A549 (cell line): ENCODE results near the gene RPL18. TPM values are rescaled to one million over a fixed set of nuclear protein-coding genes. Genes with fewer than 3 reads are reported as not detected.

Experiments used
- ATAC-seq, 2 experiments: fragments of 200-7000 bp in 1 of 2; fragments of >200 bp in 1 of 2; cut with Nextera tagmentation in 1 of 2; cut with Tn5 transposase in 1 of 2; 3 replicates each; pipeline versions ENCODE4 v1.8.0 to v1.9.1; 2018 to 2020; ENCODE audit warnings: mild to moderate bottlenecking in 1 of 2, moderate library complexity in 1 of 2
- CTCF ChIA-PET: fragments of 300-600 bp; sonication (Branson Sonifier 250); formaldehyde crosslinking; extraction: SDS; loops from one replicate; lab custom pipeline; 2021; ENCODE audit warnings: antibody characterized with exemption, inconsistent platforms; lab: Yijun Ruan, JAX
- POLR2A ChIA-PET: fragments of 350-600 bp; formaldehyde crosslinking; extraction: SDS; loops from one replicate; lab custom pipeline; 2021; ENCODE audit warnings: antibody characterized with exemption, inconsistent platforms; lab: Yijun Ruan, JAX
- DNase-seq, 2 experiments: peaks; one replicate each; pipeline versions ENCODE4 v3.0.0 to v3.0.0-alpha.2; 2011 to 2016; ENCODE audit warnings: low read depth in 1 of 2, low spot score in 1 of 2
- FAIRE-seq: peaks from 2 replicates; lab custom pipeline; 2011; peaks lifted over from hg19 to GRCh38; lab: Jason Lieb, UNC
- H3K27ac ChIP-seq, 2 experiments: fragments of >200 bp; sonication (Bioruptor Twin); formaldehyde crosslinking; 3 replicates each; pipeline ENCODE4 v1.5.1; 2016 to 2017
- H3K4me1 ChIP-seq: fragments of >200 bp; sonication (Bioruptor Twin); formaldehyde crosslinking; 3 replicates; pipeline ENCODE4 v1.6.1; 2016
- H3K4me2 ChIP-seq: fragments of >200 bp; sonication (Bioruptor Twin); formaldehyde crosslinking; 3 replicates; pipeline ENCODE4 v1.6.1; 2016
- H3K4me3 ChIP-seq: fragments of >200 bp; sonication (Bioruptor Twin); formaldehyde crosslinking; 3 replicates; pipeline ENCODE4 v1.5.1; 2016
- H3K9me3 ChIP-seq: fragments of >200 bp; sonication (Bioruptor Twin); formaldehyde crosslinking; 3 replicates; pipeline ENCODE4 v1.6.1; 2016
- CEBPB ChIP-seq, 2 experiments: fragments of >200 bp in 1 of 2; sonication (Bioruptor Twin) in 1 of 2; formaldehyde crosslinking in 1 of 2; IDR thresholded peaks; 2 replicates each; pipeline ENCODE4 v1.6.1; 2012 to 2016
- HDAC2 ChIP-seq: fragments of 200-600 bp; sonication (generic); IDR thresholded peaks from 2 replicates; pipeline ENCODE4 v1.6.1; 2016
- HOXA7 ChIP-seq: fragments of 250-450 bp; sonication (Bioruptor Pico); IDR thresholded peaks from 2 replicates; pipeline ENCODE4 v1.5.0; 2020; ENCODE audit warnings: mild to moderate bottlenecking, moderate library complexity
- HOXB13 ChIP-seq: fragments of 250-450 bp; sonication (Bioruptor Pico); IDR thresholded peaks from 2 replicates; pipeline ENCODE4 v1.5.0; 2020; ENCODE audit warnings: low read depth, mild to moderate bottlenecking, moderate library complexity
- JUN ChIP-seq, 2 experiments: fragments of >200 bp; sonication (Bioruptor Twin); formaldehyde crosslinking; IDR thresholded peaks; 2 replicates in 1 of 2; 3 replicates in 1 of 2; pipeline ENCODE4 v1.6.1; 2016 to 2017
- JUNB ChIP-seq: fragments of >200 bp; sonication (Bioruptor Twin); formaldehyde crosslinking; IDR thresholded peaks from 2 replicates; pipeline ENCODE4 v1.6.1; 2016
- KDM5A ChIP-seq: fragments of 200-600 bp; sonication (generic); IDR thresholded peaks from 2 replicates; pipeline ENCODE4 v1.6.1; 2016; ENCODE audit warnings: antibody characterized with exemption, mild to moderate bottlenecking
- MYC ChIP-seq: IDR thresholded peaks from 2 replicates; pipeline ENCODE4 v1.6.1; 2012; ENCODE audit warnings: mild to moderate bottlenecking, inconsistent platforms, low read length, improper control_type of control experiment, borderline replicate concordance
- RAD21 ChIP-seq, 2 experiments: fragments of >200 bp in 1 of 2; sonication (Bioruptor Twin) in 1 of 2; formaldehyde crosslinking in 1 of 2; IDR thresholded peaks in 1 of 2; conservative IDR thresholded peaks in 1 of 2; 2 replicates in 1 of 2; 3 replicates in 1 of 2; pipeline ENCODE4 v1.6.1; 2012 to 2018; ENCODE audit warnings: inconsistent platforms in 1 of 2
- RFX5 ChIP-seq: fragments of 450-650 bp; IDR thresholded peaks from 2 replicates; pipeline ENCODE4 v1.7.1; 2014; ENCODE audit warnings: antibody characterized with exemption, mild to moderate bottlenecking, moderate library complexity
- RNF2 ChIP-seq: fragments of 200-600 bp; sonication (generic); IDR thresholded peaks from 2 replicates; pipeline ENCODE4 v1.6.1; 2016; ENCODE audit warnings: low read depth, mild to moderate bottlenecking, antibody characterized with exemption, moderate library complexity, borderline replicate concordance
- SMC3 ChIP-seq: fragments of >200 bp; sonication (Bioruptor Twin); formaldehyde crosslinking; IDR thresholded peaks from 3 replicates; pipeline ENCODE4 v1.6.1; 2018; ENCODE audit warnings: inconsistent platforms
- SREBF2 ChIP-seq: fragments of 450-650 bp; IDR thresholded peaks from 2 replicates; pipeline ENCODE4 v1.6.1; 2014; ENCODE audit warnings: mild to moderate bottlenecking, moderate library complexity
- TFCP2L1 ChIP-seq: fragments of 250-450 bp; sonication (Bioruptor Pico); IDR thresholded peaks from 2 replicates; pipeline ENCODE4 v1.5.0; 2021; ENCODE audit warnings: mild to moderate bottlenecking
- ZC3H11A ChIP-seq: fragments of 450-650 bp; IDR thresholded peaks from 2 replicates; pipeline ENCODE4 v1.6.1; 2014; ENCODE audit warnings: antibody characterized with exemption, mild to moderate bottlenecking
- ZFP36 ChIP-seq: fragments of 450-650 bp; IDR thresholded peaks from 2 replicates; pipeline ENCODE4 v1.6.1; 2014; ENCODE audit warnings: borderline replicate concordance; ENCODE audit not compliant: partially characterized antibody
- WGBS: methylation state at CpG from one replicate; pipeline ENCODE4 v1.1.6; 2017; ENCODE audit errors: missing lambda C conversion rate; 5-methylcytosine and 5-hydroxymethylcytosine counted together
- polyA plus RNA-seq, 4 experiments: library from polyadenylated mRNA; depleted of rRNA in 3 of 4; stranded (reverse); fragments of >200 nt; fragmentation: RNase III in 1 of 4; extraction: RNeasy Plus Mini Kit Qiagen cat#74134 plus additional on column Dnase treatment in 1 of 4; gene quantifications; 2 replicates in 3 of 4; 3 replicates in 1 of 4; pipeline ENCODE4 v1.2.3, GENCODE V29; 2011 to 2017
- TF ChIP-seq, protein P1 (sequence below): fragments of 450-650 bp; IDR thresholded peaks from 2 replicates; pipeline ENCODE4 v1.6.1; 2014; ENCODE audit warnings: antibody characterized with exemption
- TF ChIP-seq, protein P2 (sequence below): fragments of >200 bp; sonication (Bioruptor Twin); formaldehyde crosslinking; IDR thresholded peaks from 3 replicates; pipeline ENCODE4 v1.5.1; 2016
- TF ChIP-seq, protein P3 (sequence below): IDR thresholded peaks from 2 replicates; pipeline ENCODE4 v1.6.1; 2012
- TF ChIP-seq, protein P4 (sequence below): fragments of 150-350 bp; IDR thresholded peaks from 2 replicates; pipeline ENCODE4 v1.6.1; 2014; ENCODE audit warnings: low read depth, mild to moderate bottlenecking, low read length
- TF ChIP-seq, protein P5 (sequence below): fragments of 250-450 bp; sonication (Bioruptor Pico); IDR thresholded peaks from 2 replicates; pipeline ENCODE4 v1.5.0; 2020; ENCODE audit warnings: low read depth, mild to moderate bottlenecking, moderate library complexity

Gene RPL18
- polyA plus RNA-seq, 2 of the 4 experiments (the other 2 are of a cell fraction) = 1,780 to 2,696 TPM

DNA sequence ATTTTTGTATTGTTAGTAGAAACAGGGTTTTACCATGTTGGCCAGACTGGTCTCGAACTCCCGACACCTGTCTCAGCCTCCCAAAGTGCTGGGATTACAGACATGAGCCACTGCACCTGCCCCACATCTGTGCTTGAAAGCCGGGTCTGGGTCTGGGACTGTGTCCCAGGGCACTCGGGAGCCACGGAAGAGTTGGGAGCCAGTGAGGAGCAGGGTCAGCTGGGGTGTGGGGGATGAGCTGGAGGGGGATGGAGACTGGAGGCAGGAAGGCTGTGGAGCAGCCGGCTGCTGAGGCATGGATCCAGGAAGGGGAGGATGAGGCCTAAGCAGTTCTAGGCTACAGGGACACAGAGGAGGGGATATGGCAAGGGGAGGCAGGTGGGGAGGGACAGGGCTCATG, 23.1 kb downstream of the RPL18 start:
- POLR2A ChIA-PET = interaction anchor here (0.5 to 2.2 kb wide), 2 partner anchors 23 to 93 kb away, joined by 5 to 10 read pairs; partner anchors contain the start of genes RPL18 and SPHK2

DNA sequence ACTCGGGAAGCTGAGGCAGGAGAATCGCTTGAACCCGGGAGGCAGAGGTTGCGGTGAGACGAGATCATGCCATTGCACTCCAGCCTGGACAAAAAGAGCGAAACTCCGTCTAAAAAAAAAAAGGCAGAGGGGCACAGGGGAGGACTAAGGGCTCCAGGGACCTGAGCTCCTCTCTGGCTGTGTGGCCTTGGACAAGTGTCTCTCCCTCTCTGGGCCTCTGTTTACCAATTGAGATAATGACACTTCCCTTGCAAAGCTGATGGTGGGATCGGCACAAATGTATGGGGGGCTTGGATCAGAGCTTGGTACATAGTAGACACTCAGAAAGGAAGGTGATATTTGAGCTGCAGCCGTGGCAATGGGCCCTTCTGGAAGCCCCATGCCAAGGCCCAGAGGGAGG, 23.8 kb downstream of the RPL18 start:
- TF ChIP-seq TFCP2L1 (no peak), ZFP36 (peak; percentile 36)
- Histone ChIP-seq H3K4me3 (no peak overlapping the region), H3K4me1 (no peaks in the 10 kb centered on the region), H3K9me3 (no peaks in the 10 kb centered on the region), H3K4me2 (no peak overlapping the region), H3K27ac (no peak overlapping the region)
- ATAC-seq (no peak), FAIRE-seq (no peak), DNase-seq (no peak)
- WGBS = 90% methylated on average over 9 of the region's 9 CpGs
- ChIA-PET POLR2A (interaction anchor here (0.5 to 2.2 kb wide), 3 partner anchors 24 to 138 kb away, joined by 4 to 10 read pairs (median 5); partner anchors contain the start of genes RPL18 and SPHK2), CTCF (interaction anchor here (0.9 to 14.4 kb wide), 8 partner anchors 8 to 256 kb away, joined by 3 to 396 read pairs (median 8); partner anchors contain the start of genes FAM83E and SPACA4)

More for the DNA sequence above, 23.1 kb downstream of the RPL18 start:
- Histone ChIP-seq H3K4me2 (no peak overlapping the region), H3K9me3 (no peaks in the 10 kb centered on the region), H3K27ac (no peak overlapping the region), H3K4me3 (no peak overlapping the region), H3K4me1 (no peaks in the 10 kb centered on the region)
- ATAC-seq (peak in 1 of 2 experiments; percentile 19; a peak in 2 of 6 replicates), FAIRE-seq (no peak), DNase-seq (no peak)
- CTCF ChIA-PET = interaction anchor here (0.9 to 14.4 kb wide), 7 partner anchors 9 to 257 kb away, joined by 3 to 396 read pairs (median 9); partner anchors contain the start of genes FAM83E and SPACA4
- 59% methylated on average over 6 of the region's 6 CpGs for WGBS
- peak; percentile 5 for TF ChIP-seq ZFP36
- TF ChIP-seq, protein P1, sequence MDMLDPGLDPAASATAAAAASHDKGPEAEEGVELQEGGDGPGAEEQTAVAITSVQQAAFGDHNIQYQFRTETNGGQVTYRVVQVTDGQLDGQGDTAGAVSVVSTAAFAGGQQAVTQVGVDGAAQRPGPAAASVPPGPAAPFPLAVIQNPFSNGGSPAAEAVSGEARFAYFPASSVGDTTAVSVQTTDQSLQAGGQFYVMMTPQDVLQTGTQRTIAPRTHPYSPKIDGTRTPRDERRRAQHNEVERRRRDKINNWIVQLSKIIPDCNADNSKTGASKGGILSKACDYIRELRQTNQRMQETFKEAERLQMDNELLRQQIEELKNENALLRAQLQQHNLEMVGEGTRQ = no peak
- TF ChIP-seq TFCP2L1 = no peak
- TF ChIP-seq HDAC2 = no peak
- TF ChIP-seq CEBPB (IDR thresholded peaks at IDR 0.05) = no peak
- TF ChIP-seq HOXB13 = no peak

DNA sequence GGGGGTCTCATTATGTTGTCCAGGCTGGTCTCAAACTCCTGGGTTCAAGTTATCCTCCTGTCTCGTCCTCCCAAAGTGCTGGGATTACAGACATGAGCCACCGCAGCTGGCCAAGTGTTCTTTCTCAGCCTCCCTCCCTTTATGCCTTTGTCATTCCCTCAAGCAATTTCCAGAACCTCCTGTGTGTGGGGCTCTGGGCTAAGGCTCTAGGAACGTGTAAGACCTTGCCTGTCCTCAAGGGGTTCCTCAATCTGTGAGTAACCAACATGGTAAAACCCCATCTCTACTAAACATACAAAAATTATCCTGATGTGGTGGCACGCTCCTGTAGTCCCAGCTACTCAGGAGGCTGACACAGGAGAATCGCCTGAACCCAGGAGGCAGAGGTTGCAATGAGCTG, 28.0 kb downstream of the RPL18 start:
- H3K4me2 ChIP-seq = no peak overlapping the region
- peak in 1 of 2 experiments; percentile 68 for DNase-seq
- peak in 1 of 2 experiments; percentile 20; a peak in 1 of 5 replicates for TF ChIP-seq RAD21 (conservative IDR thresholded peaks at IDR 0.05 in 1 of 2, IDR thresholded peaks at IDR 0.05 in 1 of 2)
- no peak for TF ChIP-seq TFCP2L1
- TF ChIP-seq MYC = no peak
- no peak for TF ChIP-seq RFX5
- TF ChIP-seq SMC3 = no peak
- TF ChIP-seq KDM5A = no peak
- TF ChIP-seq, protein P2, sequence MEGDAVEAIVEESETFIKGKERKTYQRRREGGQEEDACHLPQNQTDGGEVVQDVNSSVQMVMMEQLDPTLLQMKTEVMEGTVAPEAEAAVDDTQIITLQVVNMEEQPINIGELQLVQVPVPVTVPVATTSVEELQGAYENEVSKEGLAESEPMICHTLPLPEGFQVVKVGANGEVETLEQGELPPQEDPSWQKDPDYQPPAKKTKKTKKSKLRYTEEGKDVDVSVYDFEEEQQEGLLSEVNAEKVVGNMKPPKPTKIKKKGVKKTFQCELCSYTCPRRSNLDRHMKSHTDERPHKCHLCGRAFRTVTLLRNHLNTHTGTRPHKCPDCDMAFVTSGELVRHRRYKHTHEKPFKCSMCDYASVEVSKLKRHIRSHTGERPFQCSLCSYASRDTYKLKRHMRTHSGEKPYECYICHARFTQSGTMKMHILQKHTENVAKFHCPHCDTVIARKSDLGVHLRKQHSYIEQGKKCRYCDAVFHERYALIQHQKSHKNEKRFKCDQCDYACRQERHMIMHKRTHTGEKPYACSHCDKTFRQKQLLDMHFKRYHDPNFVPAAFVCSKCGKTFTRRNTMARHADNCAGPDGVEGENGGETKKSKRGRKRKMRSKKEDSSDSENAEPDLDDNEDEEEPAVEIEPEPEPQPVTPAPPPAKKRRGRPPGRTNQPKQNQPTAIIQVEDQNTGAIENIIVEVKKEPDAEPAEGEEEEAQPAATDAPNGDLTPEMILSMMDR = no peak
- TF ChIP-seq, all 56 proteins: peak for 1
- Histone ChIP-seq H3K4me3 (no peak overlapping the region), H3K9me3 (no peaks in the 10 kb centered on the region), H3K4me1 (peaks cover 6% of the 10 kb centered on the region), H3K27ac (peak overlapping the region in 1 of 2 experiments; percentile 1; a peak in 1 of 6 replicates)
- peak; percentile 42 to 49; a peak in 3 of 6 replicates for ATAC-seq
- FAIRE-seq = no peak
- 77% methylated on average over 5 of the region's 5 CpGs for WGBS
- ChIA-PET POLR2A (no interaction called here), CTCF (interaction anchor here (0.6 to 21.8 kb wide), 10 partner anchors 18 to 854 kb away, joined by 3 to 618 read pairs (median 84); partner anchors contain the start of genes FAM83E, GRWD1 and SPACA4)

DNA sequence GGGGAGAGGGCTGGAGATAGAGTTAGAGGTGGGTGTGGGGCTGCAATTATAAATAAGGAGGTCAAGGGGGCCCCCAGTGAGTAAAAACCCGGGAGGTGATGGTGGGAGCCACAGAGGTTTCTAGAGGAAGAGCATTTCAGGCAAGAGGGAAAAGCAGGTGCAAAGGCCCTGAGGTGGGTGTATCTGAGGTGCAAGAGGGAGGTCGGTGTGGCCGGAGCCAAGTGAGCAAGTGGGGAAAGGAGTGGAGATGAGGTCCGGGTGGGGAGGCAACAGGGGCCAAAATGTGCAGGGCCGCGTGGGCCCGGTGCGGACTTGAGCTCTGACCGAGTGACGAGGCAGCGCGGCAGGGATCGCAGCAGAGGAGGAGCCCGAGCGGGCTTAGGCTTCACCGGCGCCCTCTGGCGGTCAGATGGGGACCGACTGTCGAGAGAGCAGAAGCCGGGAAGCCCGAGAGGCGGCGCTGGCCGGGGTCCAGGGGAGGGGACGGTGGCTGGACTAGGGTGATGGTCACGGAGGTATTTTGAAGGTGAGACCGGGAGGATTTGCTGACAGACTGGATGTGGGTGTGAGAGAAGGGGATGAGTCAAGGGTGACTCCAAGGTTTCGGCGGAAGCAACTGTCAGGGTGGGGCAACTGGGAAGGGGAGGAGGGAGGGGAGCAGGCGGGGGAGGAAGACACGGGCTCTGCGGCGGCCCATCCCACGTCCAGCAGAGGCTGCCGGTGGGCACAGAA, 30.1 kb downstream of the RPL18 start:
- peak overlapping the region; percentile 58 to 85 for H3K27ac ChIP-seq
- ATAC-seq (peak; percentile 84 to 85), FAIRE-seq (peak; percentile 32), DNase-seq (peak; percentile 90 to 93)
- H3K9me3 ChIP-seq = no peaks in the 10 kb centered on the region
- POLR2A ChIA-PET = interaction anchor here (0.6 to 2.0 kb wide), 9 partner anchors 20 to 225 kb away, joined by 3 to 11 read pairs (median 5); partner anchors contain the start of genes RPL18, SPHK2, SYNGR4 and TMEM143
- peak overlapping the region; percentile 27 for H3K4me3 ChIP-seq
- 3% methylated on average over 34 of the region's 36 CpGs for WGBS
- CTCF ChIA-PET = interaction anchor here (0.6 to 21.8 kb wide), 42 partner anchors 9 to 413 kb away, joined by 3 to 618 read pairs (median 5); partner anchors contain the start of genes FAM83E, GRWD1, KDELR1 and LMTK3
- H3K4me2 ChIP-seq = peak overlapping the region; percentile 64
- H3K4me1 ChIP-seq = peaks cover 9% of the 10 kb centered on the region
- TF ChIP-seq, protein P3, sequence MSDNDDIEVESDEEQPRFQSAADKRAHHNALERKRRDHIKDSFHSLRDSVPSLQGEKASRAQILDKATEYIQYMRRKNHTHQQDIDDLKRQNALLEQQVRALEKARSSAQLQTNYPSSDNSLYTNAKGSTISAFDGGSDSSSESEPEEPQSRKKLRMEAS = peak; percentile 91
- TF ChIP-seq, protein P4, sequence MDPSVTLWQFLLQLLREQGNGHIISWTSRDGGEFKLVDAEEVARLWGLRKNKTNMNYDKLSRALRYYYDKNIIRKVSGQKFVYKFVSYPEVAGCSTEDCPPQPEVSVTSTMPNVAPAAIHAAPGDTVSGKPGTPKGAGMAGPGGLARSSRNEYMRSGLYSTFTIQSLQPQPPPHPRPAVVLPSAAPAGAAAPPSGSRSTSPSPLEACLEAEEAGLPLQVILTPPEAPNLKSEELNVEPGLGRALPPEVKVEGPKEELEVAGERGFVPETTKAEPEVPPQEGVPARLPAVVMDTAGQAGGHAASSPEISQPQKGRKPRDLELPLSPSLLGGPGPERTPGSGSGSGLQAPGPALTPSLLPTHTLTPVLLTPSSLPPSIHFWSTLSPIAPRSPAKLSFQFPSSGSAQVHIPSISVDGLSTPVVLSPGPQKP = no peak
- TF ChIP-seq RAD21 (conservative IDR thresholded peaks at IDR 0.05 in 1 of 2, IDR thresholded peaks at IDR 0.05 in 1 of 2) = peak; percentile 78 to 87
- TF ChIP-seq HDAC2 = peak; percentile 98
- TF ChIP-seq, protein P5, sequence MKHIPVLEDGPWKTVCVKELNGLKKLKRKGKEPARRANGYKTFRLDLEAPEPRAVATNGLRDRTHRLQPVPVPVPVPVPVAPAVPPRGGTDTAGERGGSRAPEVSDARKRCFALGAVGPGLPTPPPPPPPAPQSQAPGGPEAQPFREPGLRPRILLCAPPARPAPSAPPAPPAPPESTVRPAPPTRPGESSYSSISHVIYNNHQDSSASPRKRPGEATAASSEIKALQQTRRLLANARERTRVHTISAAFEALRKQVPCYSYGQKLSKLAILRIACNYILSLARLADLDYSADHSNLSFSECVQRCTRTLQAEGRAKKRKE = peak; percentile 14; the same call in 1 of the 2 replicates
- no peak for TF ChIP-seq RNF2
- TF ChIP-seq SMC3 = peak; percentile 97
- no peak for TF ChIP-seq MYC
- peak; percentile 30 to 32; a peak in 1 of 5 replicates for TF ChIP-seq JUN (IDR thresholded peaks at IDR 0.05)
- no peak for TF ChIP-seq ZC3H11A
- no peak for TF ChIP-seq KDM5A
- no peak for TF ChIP-seq SREBF2
- TF ChIP-seq JUNB = no peak
- 0 out of 2 replicates have a peak, but pooled peaks have one; percentile 60 for TF ChIP-seq HOXA7 (CRISPR knock-in tag)
